ENCODE measurements around the gene XXYLT1. TPM values are rescaled to one million over a fixed set of nuclear protein-coding genes. Genes with fewer than 3 reads are reported as not detected.
A peak's percentile ranks its signal among the peaks of the same experiment; 100 is the strongest.

XXYLT1 gene
- total RNA-seq, 1 donor from 2014 or later: 25.4 TPM

DNA sequence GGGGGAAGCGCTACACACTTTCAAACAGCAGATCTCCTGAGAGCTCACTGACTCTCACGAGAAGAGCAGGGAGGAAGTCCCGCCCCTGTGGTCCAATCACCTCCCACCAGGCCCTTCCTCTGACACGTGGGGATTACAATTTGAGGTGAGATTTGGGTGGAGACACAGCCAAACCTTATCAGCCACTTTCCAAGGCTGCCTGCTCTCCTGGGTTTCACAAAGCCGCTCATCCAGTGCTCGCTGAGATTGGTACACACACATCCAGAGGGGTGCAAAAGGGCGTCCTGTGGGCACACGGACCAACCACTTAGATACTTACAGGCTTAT, 23.1 kb downstream of the XXYLT1 start:
- Mint-ChIP-seq H3K27me3 (no peaks in the 10 kb centered on the region), H3K36me3 (ENCODE audit: insufficient read depth) (peaks cover 5% of the 10 kb centered on the region), H3K9me3 (ENCODE audit: low read depth) (no peaks in the 10 kb centered on the region), H3K4me3 (ENCODE audit: low read depth) (no peak overlapping the region), H3K4me1 (ENCODE audit: low read depth) (peaks cover 2% of the 10 kb centered on the region), H3K27ac (no peak overlapping the region)
- no peak for DNase-seq (ENCODE audit: low spot score, unreplicated experiment)
- TF ChIP-seq, protein P1, sequence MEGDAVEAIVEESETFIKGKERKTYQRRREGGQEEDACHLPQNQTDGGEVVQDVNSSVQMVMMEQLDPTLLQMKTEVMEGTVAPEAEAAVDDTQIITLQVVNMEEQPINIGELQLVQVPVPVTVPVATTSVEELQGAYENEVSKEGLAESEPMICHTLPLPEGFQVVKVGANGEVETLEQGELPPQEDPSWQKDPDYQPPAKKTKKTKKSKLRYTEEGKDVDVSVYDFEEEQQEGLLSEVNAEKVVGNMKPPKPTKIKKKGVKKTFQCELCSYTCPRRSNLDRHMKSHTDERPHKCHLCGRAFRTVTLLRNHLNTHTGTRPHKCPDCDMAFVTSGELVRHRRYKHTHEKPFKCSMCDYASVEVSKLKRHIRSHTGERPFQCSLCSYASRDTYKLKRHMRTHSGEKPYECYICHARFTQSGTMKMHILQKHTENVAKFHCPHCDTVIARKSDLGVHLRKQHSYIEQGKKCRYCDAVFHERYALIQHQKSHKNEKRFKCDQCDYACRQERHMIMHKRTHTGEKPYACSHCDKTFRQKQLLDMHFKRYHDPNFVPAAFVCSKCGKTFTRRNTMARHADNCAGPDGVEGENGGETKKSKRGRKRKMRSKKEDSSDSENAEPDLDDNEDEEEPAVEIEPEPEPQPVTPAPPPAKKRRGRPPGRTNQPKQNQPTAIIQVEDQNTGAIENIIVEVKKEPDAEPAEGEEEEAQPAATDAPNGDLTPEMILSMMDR (IDR thresholded peaks at IDR 0.05; ENCODE audit: unreplicated experiment): no peak

DNA sequence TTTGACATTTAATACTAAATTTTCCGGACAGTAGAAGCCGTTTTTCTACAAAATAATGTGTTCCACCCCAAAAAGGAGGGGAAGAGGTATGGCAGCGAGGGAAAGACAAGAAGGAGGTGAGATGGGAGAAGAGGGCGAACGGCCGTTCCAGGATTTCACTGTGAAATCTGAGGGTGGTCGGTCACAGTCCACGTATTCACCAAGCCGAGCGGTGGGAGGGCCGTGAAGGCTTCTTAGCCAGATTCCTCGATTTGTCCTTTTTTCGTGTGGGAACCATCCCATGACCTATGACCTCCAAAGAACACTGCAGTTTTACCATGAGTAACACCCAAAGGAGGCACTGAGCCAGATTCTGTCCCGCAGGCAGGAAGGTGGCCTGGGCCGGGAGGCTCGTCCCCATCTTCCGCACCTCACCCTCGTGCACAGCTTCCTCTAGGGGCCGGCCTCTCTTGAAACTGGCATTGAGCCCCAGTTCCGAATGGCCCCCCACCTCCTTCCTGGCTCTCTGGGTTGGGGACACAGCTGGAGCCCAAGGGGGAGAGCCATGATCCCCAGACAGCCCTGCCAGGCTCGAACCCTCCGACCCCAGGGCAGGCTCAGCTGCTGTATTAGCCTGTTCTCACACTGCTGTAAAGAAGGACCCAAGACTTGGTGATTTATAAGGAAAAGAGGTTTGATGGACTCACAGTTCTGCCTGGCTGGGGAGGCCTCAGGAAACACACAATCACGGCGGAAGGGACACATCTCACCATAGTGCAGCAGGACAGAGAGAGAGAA, 23.7 kb downstream of the XXYLT1 start:
- Mint-ChIP-seq H3K27ac (no peak overlapping the region), H3K27me3 (no peaks in the 10 kb centered on the region), H3K36me3 (ENCODE audit: insufficient read depth) (peaks cover 5% of the 10 kb centered on the region)

DNA sequence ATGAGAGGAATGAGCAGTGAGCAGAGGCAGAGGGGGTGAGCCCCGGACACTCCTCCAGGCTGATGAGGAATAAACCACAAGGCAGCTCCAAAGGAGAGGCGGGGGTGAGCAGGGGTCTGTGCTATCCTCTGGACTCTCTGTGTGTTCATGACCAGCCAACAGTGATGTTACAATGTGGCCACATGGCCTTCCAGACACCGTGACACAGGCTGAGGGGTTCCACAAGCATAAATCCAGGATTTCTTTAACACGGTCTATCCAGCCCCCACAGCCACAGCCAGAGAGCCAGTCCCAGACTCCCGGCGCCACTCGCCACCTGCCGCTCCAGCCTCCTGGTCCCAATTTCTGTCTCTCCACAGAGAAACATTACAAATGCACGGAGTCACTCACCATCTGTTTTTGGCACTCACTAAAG, 24.4 kb downstream of the XXYLT1 start:
- TF ChIP-seq, protein P1 (IDR thresholded peaks at IDR 0.05; ENCODE audit: unreplicated experiment): no peak
- H3K27ac Mint-ChIP-seq: no peak overlapping the region
- H3K27me3 Mint-ChIP-seq: no peaks in the 10 kb centered on the region
- H3K9me3 Mint-ChIP-seq (ENCODE audit: low read depth): no peaks in the 10 kb centered on the region
- peaks cover 5% of the 10 kb centered on the region for H3K36me3 Mint-ChIP-seq (ENCODE audit: insufficient read depth)
- H3K4me1 Mint-ChIP-seq (ENCODE audit: low read depth): peaks cover 13% of the 10 kb centered on the region
- H3K4me3 Mint-ChIP-seq (ENCODE audit: low read depth): no peak overlapping the region
- DNase-seq (ENCODE audit: low spot score, unreplicated experiment): no peak

More for the DNA sequence above, 23.7 kb downstream of the XXYLT1 start:
- TF ChIP-seq, protein P1 (IDR thresholded peaks at IDR 0.05; ENCODE audit: unreplicated experiment): no peak
- H3K4me1 Mint-ChIP-seq (ENCODE audit: low read depth): peaks cover 6% of the 10 kb centered on the region
- H3K4me3 Mint-ChIP-seq (ENCODE audit: low read depth): no peak overlapping the region
- no peaks in the 10 kb centered on the region for H3K9me3 Mint-ChIP-seq (ENCODE audit: low read depth)
- DNase-seq (ENCODE audit: low spot score, unreplicated experiment): no peak

DNA sequence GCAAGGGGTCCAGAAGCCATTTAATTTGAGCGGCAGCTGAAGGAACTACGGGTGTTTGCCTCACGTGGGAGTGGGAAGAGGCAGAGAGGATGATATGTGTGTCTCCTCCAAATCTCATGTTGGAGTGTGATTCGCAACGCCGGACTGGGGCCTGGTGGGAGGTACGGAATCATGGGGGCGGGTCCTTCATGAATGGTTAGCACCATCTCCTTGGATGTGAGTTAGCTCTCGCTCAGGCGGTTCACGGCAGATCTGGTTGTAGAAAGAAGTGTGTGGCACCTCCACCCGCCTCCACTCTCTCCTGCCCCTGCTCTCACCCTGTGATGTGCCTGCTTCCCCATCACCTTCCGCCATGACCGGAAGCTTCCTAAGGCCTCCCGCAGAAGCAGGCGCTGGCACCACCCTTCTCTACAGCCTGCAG, 25.4 kb downstream of the XXYLT1 start:
- Mint-ChIP-seq H3K36me3 (ENCODE audit: insufficient read depth) (peaks cover 5% of the 10 kb centered on the region), H3K4me1 (ENCODE audit: low read depth) (peaks cover 22% of the 10 kb centered on the region), H3K4me3 (ENCODE audit: low read depth) (no peak overlapping the region), H3K9me3 (ENCODE audit: low read depth) (no peaks in the 10 kb centered on the region), H3K27me3 (no peaks in the 10 kb centered on the region), H3K27ac (no peak overlapping the region)
- TF ChIP-seq, protein P1 (IDR thresholded peaks at IDR 0.05; ENCODE audit: unreplicated experiment): no peak
- DNase-seq (ENCODE audit: low spot score, unreplicated experiment): no peak

DNA sequence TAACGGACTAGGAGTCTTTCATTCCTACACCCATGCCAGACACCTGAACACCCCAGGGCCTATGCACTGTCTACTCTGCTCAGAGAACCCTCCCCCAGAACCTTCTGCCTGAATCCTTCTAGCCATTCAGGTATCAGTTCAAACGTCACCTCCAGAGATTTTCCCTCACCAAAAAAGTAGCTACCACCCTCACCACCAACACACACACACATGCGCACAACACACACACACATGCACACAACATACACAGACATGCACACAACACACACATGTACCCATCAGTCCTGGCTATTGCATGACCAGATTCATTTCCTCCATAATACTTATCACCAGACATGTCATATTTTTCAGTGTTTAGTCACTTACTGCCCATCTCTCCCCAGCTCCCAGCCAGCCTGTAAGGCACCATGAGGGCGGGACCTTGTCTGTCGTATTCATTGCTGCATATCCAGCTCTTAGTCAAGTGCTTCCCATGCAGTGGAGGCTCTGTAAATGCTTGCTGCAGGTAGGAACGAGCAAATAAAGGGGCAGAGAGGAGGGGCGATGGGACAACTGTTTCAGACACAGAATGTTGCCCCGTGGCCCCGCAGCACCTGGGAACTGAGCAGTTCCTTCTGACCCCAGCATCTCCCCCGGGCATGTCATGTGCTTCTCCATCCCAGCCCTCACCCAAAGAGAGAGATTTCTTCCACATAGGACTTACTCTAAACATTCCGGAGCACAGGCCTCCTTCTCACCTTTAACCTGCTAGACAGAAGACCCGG, 29.2 kb downstream of the XXYLT1 start:
- Mint-ChIP-seq H3K4me3 (ENCODE audit: low read depth) (no peak overlapping the region), H3K27me3 (no peaks in the 10 kb centered on the region), H3K4me1 (ENCODE audit: low read depth) (peaks cover 22% of the 10 kb centered on the region), H3K36me3 (ENCODE audit: insufficient read depth) (peaks cover 4% of the 10 kb centered on the region), H3K9me3 (ENCODE audit: low read depth) (no peaks in the 10 kb centered on the region), H3K27ac (peak overlapping the region; percentile 37)
- TF ChIP-seq, protein P1 (IDR thresholded peaks at IDR 0.05; ENCODE audit: unreplicated experiment): no peak
- no peak for DNase-seq (ENCODE audit: low spot score, unreplicated experiment)

Data from progenitor cell of endocrine pancreas (in vitro differentiated cells).